Measurements from ENCODE around the gene SLC44A4.
"Not testable (repeated sequence)": the region's sequence is repeated elsewhere in the genome, so short reads cannot be mapped to it uniquely, and the experiment has no call there.

Gene SLC44A4

DNA sequence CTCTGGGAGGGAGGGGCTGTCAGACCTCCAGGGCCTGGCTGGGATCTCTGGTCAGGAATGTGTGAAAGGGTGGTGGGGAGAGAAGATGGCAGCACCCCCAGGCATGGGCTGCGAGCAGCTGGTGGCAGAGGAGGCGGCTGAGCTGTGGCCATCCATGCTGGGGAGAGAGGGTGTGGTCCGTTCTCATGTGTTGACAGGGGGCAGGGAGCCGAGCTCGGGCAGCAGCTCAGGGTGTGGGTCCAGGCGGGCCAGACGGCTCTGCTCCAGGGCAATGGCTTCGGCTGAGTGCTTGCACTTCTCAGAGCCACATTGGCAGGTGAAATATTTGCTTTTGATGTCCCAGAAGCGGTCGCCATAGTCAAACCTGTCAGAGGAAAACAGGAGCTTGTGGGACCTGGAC lies 1.1 kb upstream of the SLC44A4 start:
- no peak for DNase-seq (ENCODE audit: low read depth, low spot score)

DNA sequence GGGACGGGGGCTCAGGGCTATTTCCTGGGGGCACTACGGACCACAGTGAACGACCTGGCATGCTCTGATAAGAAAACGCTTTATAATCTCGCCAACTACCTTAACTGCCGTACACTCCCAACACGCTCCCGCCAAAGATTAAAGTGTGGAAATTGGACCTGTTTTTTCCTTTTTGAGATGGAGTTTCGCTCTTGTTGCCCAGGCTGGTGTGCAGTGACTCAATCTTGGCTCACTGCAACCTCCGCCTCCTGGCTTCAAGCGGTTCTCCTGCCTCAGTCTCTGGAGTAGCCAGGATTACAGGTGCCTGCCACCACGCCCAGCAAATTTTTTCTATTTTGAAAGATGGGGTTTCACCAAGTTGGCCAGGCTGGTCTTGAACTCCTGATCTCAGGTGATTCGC lies 346 bp upstream of the SLC44A4 start:
- DNase-seq (ENCODE audit: low read depth, low spot score), result no peak

- DNase-seq (ENCODE audit: low read depth, low spot score), result no peak
Measured at GRCh38 chr6:31878222-31878621, 575 bp downstream of the SLC44A4 start.

DNA sequence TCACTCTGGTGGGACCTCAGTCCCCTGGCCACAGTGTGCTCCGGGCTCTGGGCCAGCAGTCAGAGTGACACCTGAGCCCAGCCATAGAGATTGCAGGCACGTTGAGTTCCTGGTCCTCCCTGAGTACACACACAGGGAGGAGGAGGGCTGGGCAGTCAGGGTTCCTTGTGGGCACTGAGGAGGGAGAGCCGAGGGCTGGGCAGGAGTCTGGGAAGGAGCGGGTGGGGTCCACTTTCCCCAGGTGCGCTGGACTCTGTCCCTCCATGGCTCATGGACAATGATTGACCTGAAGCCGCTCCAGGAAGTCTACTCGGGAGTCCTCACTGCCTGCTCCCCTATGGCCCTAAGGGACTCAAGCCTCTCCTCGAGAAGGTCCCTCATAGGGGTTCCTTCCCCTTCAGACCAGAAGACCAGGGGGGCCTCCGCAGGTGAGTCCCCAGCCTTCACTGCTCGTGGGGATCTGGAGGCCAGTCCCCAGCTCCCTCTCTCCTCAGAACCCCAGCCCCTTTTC lies 1.1 kb downstream of the SLC44A4 start:
- no peak for DNase-seq (ENCODE audit: low read depth, low spot score)

DNA sequence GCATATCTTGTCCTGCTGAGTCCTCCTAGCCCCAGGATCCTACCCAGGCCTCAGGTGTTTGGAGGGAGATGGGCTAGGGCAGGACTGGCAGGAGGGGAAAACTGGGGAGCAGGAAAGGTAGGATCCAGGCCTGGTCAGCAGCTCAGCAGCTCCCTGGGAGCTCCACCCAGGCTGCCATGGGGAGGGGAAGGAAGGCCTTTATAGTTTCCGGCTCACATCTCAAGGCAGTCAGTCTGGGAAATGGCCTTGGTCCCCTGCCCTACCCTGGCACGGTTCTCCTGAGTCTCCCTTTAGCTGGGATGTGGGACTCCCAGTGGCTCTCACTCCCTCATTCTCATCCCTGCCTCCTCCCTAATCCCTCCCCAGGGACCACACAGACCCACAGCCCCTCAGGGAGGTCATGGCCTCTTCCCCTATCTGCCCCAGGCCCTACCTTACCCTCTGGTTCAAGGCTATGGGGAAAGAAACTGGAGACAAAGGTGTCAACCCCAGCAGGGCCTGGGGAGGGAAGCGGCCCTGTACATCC lies 1.6 kb downstream of the SLC44A4 start:
- no peak for DNase-seq (ENCODE audit: low read depth, low spot score)

DNA sequence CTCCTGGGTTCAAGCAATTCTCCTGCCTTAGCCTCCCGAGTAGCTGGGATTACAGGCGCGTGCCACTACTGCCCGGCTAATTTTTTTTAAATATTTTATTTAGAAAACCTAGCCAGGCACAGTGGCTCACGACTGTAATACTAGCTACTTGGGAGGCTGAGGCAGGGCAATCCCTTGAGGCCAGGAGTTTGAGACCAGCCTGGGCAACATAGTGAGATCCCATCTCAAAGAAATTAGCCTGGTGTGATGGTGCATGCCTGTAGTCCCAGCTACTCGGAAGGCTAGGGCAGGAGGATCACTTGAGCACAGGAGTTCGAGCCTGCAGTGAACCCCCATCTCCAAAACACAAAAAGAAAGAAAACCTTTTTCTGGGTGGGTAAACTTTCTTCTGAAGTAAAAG lies 2.4 kb downstream of the SLC44A4 start:
- no peak for DNase-seq (ENCODE audit: low read depth, low spot score)

- DNase-seq (ENCODE audit: low read depth, low spot score), result no peak
Measured at GRCh38 chr6:31875877-31876276, 2.9 kb downstream of the SLC44A4 start.

GRCh38 chr6:31874836-31875572 lies 3.8 kb downstream of the SLC44A4 start:
- no peak for DNase-seq (ENCODE audit: low read depth, low spot score)

GRCh38 chr6:31874084-31874670 lies 4.6 kb downstream of the SLC44A4 start:
- DNase-seq (ENCODE audit: low read depth, low spot score), result no peak

DNA sequence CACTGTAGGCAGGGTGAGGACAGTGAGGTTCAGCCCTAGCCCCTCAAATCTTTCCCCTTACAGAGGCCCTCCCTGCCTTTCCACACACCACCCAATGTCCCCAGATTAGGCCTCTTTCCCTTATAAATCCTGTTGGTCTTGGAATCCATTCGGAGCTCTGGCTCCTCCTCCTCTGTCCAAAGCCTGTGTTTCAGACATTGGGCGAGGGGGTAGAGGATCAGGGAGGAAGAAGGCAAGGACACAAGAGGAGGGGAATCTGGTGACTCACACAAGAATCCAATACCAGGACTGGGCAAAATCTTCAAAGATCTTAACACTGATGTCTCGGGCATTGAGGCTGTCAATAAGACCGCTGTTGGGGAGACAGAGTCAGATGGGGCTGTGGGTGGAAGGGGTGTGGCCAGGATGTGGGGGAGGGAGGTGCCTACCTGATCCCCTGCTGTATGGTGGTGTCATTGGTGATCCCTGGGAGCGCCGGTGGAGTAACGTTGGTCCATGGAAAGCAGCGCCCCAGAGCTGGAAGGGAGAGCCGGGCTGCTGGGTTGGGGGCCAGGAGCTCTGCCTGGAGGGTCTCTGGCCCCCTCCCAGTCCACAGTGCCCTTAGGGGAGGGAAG lies 7.6 kb downstream of the SLC44A4 start:
- DNase-seq (ENCODE audit: low read depth, low spot score), result no peak

- DNase-seq (ENCODE audit: low read depth, low spot score), result no peak
Measured at GRCh38 chr6:31870385-31870921, 8.3 kb downstream of the SLC44A4 start.

GRCh38 chr6:31869343-31869742 lies 9.5 kb downstream of the SLC44A4 start:
- no peak for DNase-seq (ENCODE audit: low read depth, low spot score)

DNA sequence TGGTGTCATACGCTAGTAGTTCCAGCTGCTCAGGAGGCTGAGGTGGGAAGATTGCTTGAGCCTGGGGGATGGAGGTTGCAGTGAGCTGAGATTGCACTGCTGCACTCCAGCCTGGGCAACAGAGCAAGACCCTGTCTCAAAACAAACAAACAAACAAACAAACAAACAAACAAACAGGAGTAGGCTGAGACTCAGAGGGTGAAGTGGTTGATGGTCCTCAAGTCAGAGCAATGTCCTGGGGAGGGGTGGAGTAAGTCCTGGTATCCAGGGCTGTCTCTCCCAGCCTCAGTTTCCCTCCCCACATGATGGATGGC lies 10.2 kb downstream of the SLC44A4 start:
- not testable (repeated sequence) for DNase-seq (ENCODE audit: low read depth, low spot score)

DNA sequence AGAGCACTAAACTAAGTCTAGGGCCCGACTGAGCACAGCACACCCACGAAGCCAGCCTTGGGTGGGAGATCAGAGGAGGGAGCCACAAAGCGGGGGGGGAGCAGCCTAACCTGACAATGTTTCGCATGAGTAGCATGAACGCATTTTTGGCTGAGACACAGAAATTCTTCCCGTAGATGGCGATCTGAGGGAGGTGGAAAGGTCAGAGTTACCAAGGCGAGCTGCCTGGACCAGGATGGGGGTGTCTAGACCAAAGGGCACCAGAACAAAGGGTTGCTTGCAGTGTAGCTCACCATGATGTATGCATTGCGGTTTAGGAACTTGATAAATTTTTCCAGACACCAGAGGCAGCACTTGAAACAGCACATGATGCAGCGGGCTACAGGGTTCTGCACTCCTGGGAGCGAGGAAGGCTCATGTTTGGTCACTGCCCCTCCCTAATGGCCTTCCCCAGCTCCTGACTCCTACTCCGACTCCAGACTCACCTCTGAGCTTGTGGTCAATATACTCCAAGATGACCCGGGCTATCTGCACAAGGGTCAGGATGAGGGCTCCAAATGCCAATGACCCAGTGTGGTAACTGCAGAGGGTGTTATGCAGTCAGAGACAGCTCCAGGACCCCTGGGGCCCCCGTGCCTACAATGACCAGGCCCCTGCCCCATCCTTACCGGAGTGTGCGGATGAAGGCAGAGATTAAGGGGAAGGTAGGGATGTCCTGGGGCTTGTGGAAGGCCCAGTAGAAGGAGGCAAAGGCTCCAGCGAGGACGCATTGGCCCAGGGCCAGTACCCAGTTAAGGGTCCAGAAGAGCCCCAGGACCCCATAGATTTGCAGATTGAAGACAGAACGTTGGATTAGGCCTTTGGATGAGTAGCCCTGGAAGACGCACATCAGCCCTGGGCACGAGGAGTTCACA lies 13.3 kb downstream of the SLC44A4 start:
- no peak for DNase-seq (ENCODE audit: low read depth, low spot score)

DNA sequence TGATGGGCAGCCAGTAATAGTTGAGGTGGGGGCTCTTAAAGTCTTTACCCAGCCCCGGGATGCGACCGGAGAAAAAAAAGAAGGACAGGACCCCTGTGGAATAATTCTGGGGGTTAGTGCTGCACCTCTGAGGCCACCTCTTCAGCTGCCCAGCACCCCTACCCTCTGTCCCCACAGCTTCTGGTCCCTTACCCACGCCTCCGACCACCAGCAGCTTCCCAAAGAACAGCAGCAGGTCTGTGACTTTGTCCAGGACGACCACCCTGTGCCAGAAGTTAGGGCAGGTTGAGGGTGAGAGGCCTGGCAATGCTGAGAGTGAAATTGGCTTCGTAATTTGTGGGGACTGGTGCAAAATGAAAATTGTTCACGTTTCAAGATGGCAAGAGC lies 14.0 kb downstream of the SLC44A4 start:
- no peak for DNase-seq (ENCODE audit: low read depth, low spot score)

DNA sequence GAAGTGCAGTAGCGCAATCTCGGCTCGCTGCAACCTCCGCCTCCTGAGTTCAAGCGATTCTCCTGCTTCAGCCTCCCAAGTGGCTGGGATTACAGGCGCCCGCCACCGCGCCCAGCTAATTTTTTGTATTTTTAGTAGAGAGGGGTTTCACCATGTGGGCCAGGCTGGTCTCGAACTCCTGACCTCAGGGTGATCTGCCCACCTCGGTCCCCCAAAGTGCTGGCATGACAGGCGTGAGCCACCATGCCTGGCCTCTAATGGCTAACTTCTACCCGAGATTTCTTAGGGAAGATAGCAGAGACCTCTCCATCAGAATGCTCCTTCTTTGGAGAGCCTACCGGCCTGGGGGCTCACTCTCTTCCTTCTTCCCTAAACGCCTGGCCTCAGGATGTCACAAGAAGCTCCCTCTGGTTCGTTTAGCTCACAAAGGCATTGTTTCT lies 14.7 kb downstream of the SLC44A4 start:
- DNase-seq (ENCODE audit: low read depth, low spot score), result not testable (repeated sequence)

- DNase-seq (ENCODE audit: low read depth, low spot score), result peak; percentile 100
Measured at GRCh38 chr6:31862344-31863235, 16.2 kb downstream of the SLC44A4 start, which contains the start of gene NEU1. Gene NEU1 (minus strand): TSS chr6:31862821. CDS start chr6:31862776, 45 bp downstream.

DNA sequence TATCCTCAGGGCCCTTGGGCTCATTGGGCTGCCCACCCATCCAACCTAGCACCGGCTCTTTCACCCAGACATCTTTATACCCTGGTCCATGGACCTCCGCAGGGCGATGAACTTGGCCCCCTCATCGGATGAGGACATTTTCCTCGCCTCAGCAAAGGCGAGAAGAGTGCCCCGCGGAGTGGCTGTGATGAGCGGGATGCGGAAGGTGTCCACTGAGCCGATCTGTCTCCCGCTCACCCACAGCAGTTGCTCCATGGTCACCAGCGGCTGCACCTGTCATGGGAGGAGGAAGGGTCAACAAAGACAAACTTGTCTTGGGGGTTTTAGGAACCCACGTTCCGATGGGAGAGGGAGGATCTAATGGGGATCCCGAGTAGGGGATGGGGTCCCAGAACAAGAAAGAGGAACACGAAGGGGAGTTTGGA lies 16.9 kb downstream of the SLC44A4 start:
- no peak for DNase-seq (ENCODE audit: low read depth, low spot score)

- DNase-seq (ENCODE audit: low read depth, low spot score), result no peak
Measured at GRCh38 chr6:31861150-31861549, 17.6 kb downstream of the SLC44A4 start.

DNA sequence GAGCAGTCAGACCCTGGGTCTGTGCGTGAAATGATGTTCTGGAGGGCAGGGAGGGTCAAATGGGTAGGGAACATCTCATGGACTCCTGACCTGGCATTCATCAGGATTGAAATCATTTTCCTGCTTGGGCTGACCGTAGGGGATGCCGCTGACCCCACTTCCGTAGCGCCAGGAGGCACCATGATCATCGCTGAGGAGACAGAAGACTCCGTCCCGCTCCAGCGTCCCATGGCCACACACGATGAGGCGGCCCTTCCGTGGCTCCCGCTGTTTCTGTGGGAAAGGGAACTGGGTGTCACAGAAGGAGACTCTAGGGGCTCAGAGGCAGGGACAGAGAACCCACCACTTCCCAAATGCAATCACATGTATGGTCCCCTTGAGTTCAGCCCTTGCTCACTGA lies 18.4 kb downstream of the SLC44A4 start:
- DNase-seq (ENCODE audit: low read depth, low spot score), result no peak
